H1 (cell line): Measurements from ENCODE around the gene CLEC10A. TPM values are rescaled to one million over a fixed set of nuclear protein-coding genes. Genes with fewer than 3 reads are reported as not detected.
"Not testable (repeated sequence)": the region's sequence is repeated elsewhere in the genome, so short reads cannot be mapped to it uniquely, and the experiment has no call there.

ENCODE experiments used
- CTCF ChIA-PET: fragments of 300-600 bp; sonication (Branson Sonifier 250); formaldehyde crosslinking; loops from one replicate; lab custom pipeline; 2021; ENCODE audit not compliant: partially characterized antibody; lab: Charles Lee
- POLR2A ChIA-PET: fragments of 300-600 bp; sonication (Branson Sonifier 250); formaldehyde crosslinking; loops from one replicate; lab custom pipeline; 2021; ENCODE audit warnings: inconsistent platforms; ENCODE audit not compliant: partially characterized antibody; lab: Charles Lee
- DNase-seq, 2 experiments: peaks; one replicate each; pipeline versions ENCODE4 v3.0.0 to v3.0.0-alpha.2; 2010 to 2022; ENCODE audit warnings: low spot score in 2 of 2, low read depth in 1 of 2, mixed read lengths in 1 of 2
- FAIRE-seq: peaks from 2 replicates; lab custom pipeline; 2011; peaks lifted over from hg19 to GRCh38; lab: Jason Lieb, UNC
- H2AFZ ChIP-seq: 2 replicates; pipeline ENCODE4 v1.8.1; 2012; ENCODE audit warnings: low read length, inconsistent platforms
- H2AK5ac ChIP-seq: 2 replicates; pipeline ENCODE4 v1.6.1; 2013; ENCODE audit warnings: low read depth, low read length
- H2BK120ac ChIP-seq: replicated peaks from 2 replicates; pipeline ENCODE3; 2013; ENCODE audit warnings: low read depth, low read length, inconsistent platforms
- H2BK12ac ChIP-seq: 2 replicates; pipeline ENCODE4 v1.6.1; 2013; ENCODE audit warnings: low read depth, low read length
- H2BK15ac ChIP-seq: 2 replicates; pipeline ENCODE4 v1.6.1; 2013; ENCODE audit warnings: low read length
- H2BK20ac ChIP-seq: 2 replicates; pipeline ENCODE4 v1.6.1; 2013; ENCODE audit warnings: low read length
- H2BK5ac ChIP-seq: 2 replicates; pipeline ENCODE4 v1.6.1; 2013; ENCODE audit warnings: low read depth, low read length
- H3K14ac ChIP-seq: 2 replicates; pipeline ENCODE4 v1.6.1; 2013; ENCODE audit warnings: inconsistent platforms; ENCODE audit not compliant: insufficient read length
- H3K18ac ChIP-seq: 2 replicates; pipeline ENCODE4 v1.6.1; 2013; ENCODE audit warnings: low read length; ENCODE audit errors: extremely low read depth
- H3K23ac ChIP-seq: 2 replicates; pipeline ENCODE4 v1.6.1; 2013; ENCODE audit warnings: inconsistent platforms; ENCODE audit not compliant: insufficient read length
- H3K23me2 ChIP-seq: 2 replicates; pipeline ENCODE4 v1.6.1; 2013; ENCODE audit warnings: low read depth, low read length
- H3K27ac ChIP-seq: 2 replicates; pipeline ENCODE4 v1.6.1; 2011; ENCODE audit warnings: low read depth, low read length, inconsistent platforms
- H3K27me3 ChIP-seq, 4 experiments: replicated peaks in 1 of 4; 1 replicate in 1 of 4; 2 replicates in 3 of 4; pipeline versions ENCODE4 v1.6.1 to v1.8.1; 2011 to 2013; ENCODE audit warnings: low read length in 3 of 4, mild to moderate bottlenecking in 3 of 4, inconsistent platforms in 2 of 4, mixed read lengths in 2 of 4, moderate library complexity in 1 of 4; ENCODE audit not compliant: control insufficient read depth in 3 of 4, insufficient read depth in 3 of 4; ENCODE audit errors: extremely low read depth in 1 of 4
- H3K36me3 ChIP-seq, 4 experiments: 2 replicates each; pipeline versions ENCODE4 v1.6.1 to v1.8.1; 2011 to 2013; ENCODE audit warnings: mild to moderate bottlenecking in 4 of 4, low read length in 3 of 4, moderate library complexity in 2 of 4, control low read depth in 1 of 4, inconsistent platforms in 1 of 4; ENCODE audit not compliant: insufficient read depth in 4 of 4, control insufficient read depth in 2 of 4
- H3K4ac ChIP-seq: replicated peaks from 2 replicates; pipeline ENCODE3; 2013; ENCODE audit warnings: low read length, low read depth, mixed read lengths, inconsistent platforms; ENCODE audit not compliant: insufficient read length
- H3K4me1 ChIP-seq, 4 experiments: replicated peaks in 1 of 4; 1 replicate in 1 of 4; 2 replicates in 3 of 4; pipeline versions ENCODE4 v1.6.1 to v1.8.1; 2011 to 2013; ENCODE audit warnings: low read length in 3 of 4, inconsistent platforms in 2 of 4, mixed read lengths in 1 of 4; ENCODE audit not compliant: insufficient read depth in 4 of 4, control insufficient read depth in 3 of 4
- H3K4me2 ChIP-seq, 2 experiments: 2 replicates each; pipeline versions ENCODE4 v1.6.1 to v1.8.1; 2011 to 2013; ENCODE audit warnings: low read depth in 2 of 2, low read length in 2 of 2, control low read depth in 1 of 2, inconsistent platforms in 1 of 2, mild to moderate bottlenecking in 1 of 2; ENCODE audit not compliant: insufficient read depth in 1 of 2
- H3K4me3 ChIP-seq, 4 experiments: fragments of 200-600, 300-600 bp in 1 of 4; sonication (generic), shearing (Covaris generic), sonication (Bioruptor Twin) in 1 of 4; 2 replicates each; pipeline versions ENCODE4 v1.5.1 to v1.8.1; 2011 to 2016; ENCODE audit warnings: low read length in 4 of 4, low read depth in 3 of 4, control low read depth in 2 of 4, inconsistent platforms in 2 of 4, mild to moderate bottlenecking in 2 of 4, mixed read lengths in 1 of 4, moderate library complexity in 1 of 4; ENCODE audit not compliant: insufficient read depth in 2 of 4; ENCODE audit errors: extremely low read depth in 1 of 4
- H3K56ac ChIP-seq: replicated peaks from 2 replicates; pipeline ENCODE3; 2013; ENCODE audit warnings: low read depth, mild to moderate bottlenecking, mixed read lengths, low read length, inconsistent platforms; ENCODE audit not compliant: insufficient read length
- H3K79me1 ChIP-seq: 2 replicates; pipeline ENCODE4 v1.6.1; 2013; ENCODE audit warnings: low read depth, low read length, control low read depth
- H3K79me2 ChIP-seq, 2 experiments: 2 replicates each; pipeline versions ENCODE4 v1.6.1 to v1.8.1; 2012 to 2013; ENCODE audit warnings: low read length in 2 of 2, mild to moderate bottlenecking in 2 of 2, inconsistent platforms in 1 of 2; ENCODE audit not compliant: insufficient read depth in 2 of 2, control insufficient read depth in 1 of 2
- H3K9ac ChIP-seq, 4 experiments: replicated peaks in 1 of 4; 1 replicate in 1 of 4; 2 replicates in 3 of 4; pipeline versions ENCODE4 v1.6.1 to v1.8.1; 2011 to 2013; ENCODE audit warnings: low read depth in 3 of 4, low read length in 3 of 4, control low read depth in 2 of 4, mild to moderate bottlenecking in 2 of 4, moderate library complexity in 2 of 4, inconsistent platforms in 1 of 4; ENCODE audit errors: extremely low read depth in 1 of 4
- H3K9me3 ChIP-seq, 2 experiments: 2 replicates each; pipeline versions ENCODE4 v1.6.1 to v1.8.1; 2012 to 2013; ENCODE audit warnings: mild to moderate bottlenecking in 2 of 2, moderate library complexity in 2 of 2, control low read depth in 1 of 2, inconsistent platforms in 1 of 2, low read depth in 1 of 2, low read length in 1 of 2, mixed read lengths in 1 of 2; ENCODE audit not compliant: insufficient read depth in 2 of 2
- H4K20me1 ChIP-seq, 2 experiments: replicated peaks in 1 of 2; 2 replicates each; pipeline versions ENCODE3 to v1.8.1; 2011 to 2013; ENCODE audit warnings: inconsistent platforms in 2 of 2, low read length in 2 of 2, mild to moderate bottlenecking in 1 of 2; ENCODE audit not compliant: insufficient read depth in 2 of 2, control insufficient read depth in 1 of 2
- H4K5ac ChIP-seq: 2 replicates; pipeline ENCODE4 v1.6.1; 2013; ENCODE audit warnings: low read length, low read depth, mixed read lengths, inconsistent platforms; ENCODE audit not compliant: insufficient read length
- H4K8ac ChIP-seq: 2 replicates; pipeline ENCODE4 v1.8.0; 2013; ENCODE audit warnings: mild to moderate bottlenecking, moderate library complexity, low read length, inconsistent platforms; ENCODE audit not compliant: insufficient read depth; ENCODE audit errors: extremely low read depth
- H4K91ac ChIP-seq: replicated peaks from 2 replicates; pipeline ENCODE3; 2013; ENCODE audit warnings: low read length, mixed read lengths, inconsistent platforms; ENCODE audit not compliant: insufficient read length
- WGBS, 2 experiments: shearing (Covaris generic) in 1 of 2; methylation state at CpG; one replicate each; pipeline versions ENCODE4 v1.1.6 to v1.1.7; 2013 to 2015; ENCODE audit warnings: low lambda C conversion rate in 2 of 2, mixed read lengths in 2 of 2, inconsistent platforms in 1 of 2, low coverage in 1 of 2, missing lambda C conversion rate in 1 of 2; ENCODE audit not compliant: insufficient replicate concordance in 2 of 2, insufficient coverage in 1 of 2, insufficient read length in 1 of 2; ENCODE audit errors: extremely low coverage in 1 of 2, missing lambda C conversion rate in 1 of 2; 5-methylcytosine and 5-hydroxymethylcytosine counted together
- polyA plus RNA-seq, 7 experiments: library from polyadenylated mRNA; depleted of rRNA in 3 of 7; stranded (reverse) in 5 of 7; unstranded in 2 of 7; fragments of >200 nt in 5 of 7; fragments of 200-250 nt in 2 of 7; gene quantifications; 1 replicate in 5 of 7; 2 replicates in 1 of 7; 4 replicates in 1 of 7; pipeline versions ENCODE4 v1.2.1 to v1.2.3, GENCODE V29; 2011 to 2013; ENCODE audit warnings: missing spikeins in 2 of 7, mixed read lengths in 2 of 7
- total RNA-seq: library from RNA; stranded (reverse); fragmentation: NEBNext Ultra II Directional; extraction: Animal tissue kit (Norgen Biotek cat#: 25700); gene quantifications from 2 replicates; pipeline ENCODE4 v1.2.1, GENCODE V29; 2021

Gene CLEC10A
- total and polyA plus RNA-seq, 2 of the 8 experiments (the other 6 are each of a cell fraction or from before 2014, with no cell fraction given) = not detected

GRCh38 chr17:7091311-7092005, 11.4 kb upstream of the CLEC10A start:
- H3K9ac ChIP-seq, H3K79me1 ChIP-seq, H2BK120ac ChIP-seq, H3K79me2 ChIP-seq, H4K8ac ChIP-seq, H3K4me3 ChIP-seq, H2AK5ac ChIP-seq, H2BK20ac ChIP-seq, H3K27ac ChIP-seq, H4K20me1 ChIP-seq, H3K36me3 ChIP-seq, H3K4me2 ChIP-seq, H3K56ac ChIP-seq, H3K18ac ChIP-seq, H2BK12ac ChIP-seq, H3K23me2 ChIP-seq, H3K4me1 ChIP-seq, DNase-seq, CTCF ChIA-PET, H4K91ac ChIP-seq, H3K27me3 ChIP-seq, FAIRE-seq, H3K23ac ChIP-seq, H2BK5ac ChIP-seq, H2BK15ac ChIP-seq, H3K9me3 ChIP-seq, H4K5ac ChIP-seq, H3K14ac ChIP-seq, H3K4ac ChIP-seq: not testable (repeated sequence)
- 89% methylated on average over 22 of the region's 28 CpGs; no CpG with 5 or more reads in 1 of the 2 experiments for WGBS, 2 experiments
- POLR2A ChIA-PET = interaction anchor here (1.0 kb wide), 1 partner anchor 18 kb away, joined by 3 read pairs; no protein-coding TSS in a partner anchor
- H2AFZ ChIP-seq = 0 out of 2 replicates have a peak overlapping the region, but pooled peaks have one; percentile 53

GRCh38 chr17:7089570-7089969, 9.5 kb upstream of the CLEC10A start:
- H2BK120ac ChIP-seq, H3K4me1 ChIP-seq, H3K14ac ChIP-seq, H3K4me2 ChIP-seq, H3K27me3 ChIP-seq, H3K23me2 ChIP-seq, H3K36me3 ChIP-seq, H2AFZ ChIP-seq, H3K23ac ChIP-seq, H4K8ac ChIP-seq, H2BK12ac ChIP-seq, H4K20me1 ChIP-seq, POLR2A ChIA-PET, H2BK5ac ChIP-seq, H3K4me3 ChIP-seq, H3K4ac ChIP-seq, H3K9me3 ChIP-seq, H2AK5ac ChIP-seq, H3K56ac ChIP-seq, H4K91ac ChIP-seq, H3K27ac ChIP-seq, H3K79me1 ChIP-seq, DNase-seq, H3K9ac ChIP-seq, H3K79me2 ChIP-seq, H4K5ac ChIP-seq, H3K18ac ChIP-seq, H2BK20ac ChIP-seq, H2BK15ac ChIP-seq, FAIRE-seq: not testable (repeated sequence)
- 92% methylated on average over 6 of the region's 6 CpGs; no CpG with 5 or more reads in 1 of the 2 experiments for WGBS, 2 experiments
- CTCF ChIA-PET = interaction anchor here (1.6 kb wide), 1 partner anchor 9 kb away, joined by 5 read pairs; no protein-coding TSS in a partner anchor
